Panc1 (cell line): Measurements from ENCODE around the gene DZIP1.

Experiments used
- SIN3A ChIP-seq: IDR thresholded peaks from 2 replicates; pipeline ENCODE4 v1.6.1; 2012; ENCODE audit warnings: low read depth, mild to moderate bottlenecking, low read length, moderate library complexity, borderline replicate concordance; ENCODE audit not compliant: insufficient read depth
- TCF7L2 ChIP-seq: IDR thresholded peaks from 2 replicates; pipeline ENCODE4 v1.6.1; 2011; ENCODE audit warnings: mild to moderate bottlenecking, low read depth, low read length, inconsistent platforms
- TF ChIP-seq, protein P1 (sequence below): fragments of 450-650 bp; IDR thresholded peaks from 2 replicates; pipeline ENCODE4 v1.5.1; 2017; ENCODE audit warnings: mild to moderate bottlenecking
- TF ChIP-seq, protein P2 (sequence below), 2 experiments: IDR thresholded peaks; 2 replicates each; pipeline ENCODE4 v1.6.1; 2011 to 2012; ENCODE audit warnings: low read depth in 2 of 2, control low read depth in 1 of 2, low read length in 1 of 2, mild to moderate bottlenecking in 1 of 2, moderate library complexity in 1 of 2; ENCODE audit not compliant: insufficient read depth in 1 of 2

GRCh38 chr13:95535243-95535642 lies 109.3 kb downstream of the DZIP1 start:
- TF ChIP-seq TCF7L2, result peak; percentile 64; the same call in 1 of the 2 replicates
- TF ChIP-seq, protein P1, sequence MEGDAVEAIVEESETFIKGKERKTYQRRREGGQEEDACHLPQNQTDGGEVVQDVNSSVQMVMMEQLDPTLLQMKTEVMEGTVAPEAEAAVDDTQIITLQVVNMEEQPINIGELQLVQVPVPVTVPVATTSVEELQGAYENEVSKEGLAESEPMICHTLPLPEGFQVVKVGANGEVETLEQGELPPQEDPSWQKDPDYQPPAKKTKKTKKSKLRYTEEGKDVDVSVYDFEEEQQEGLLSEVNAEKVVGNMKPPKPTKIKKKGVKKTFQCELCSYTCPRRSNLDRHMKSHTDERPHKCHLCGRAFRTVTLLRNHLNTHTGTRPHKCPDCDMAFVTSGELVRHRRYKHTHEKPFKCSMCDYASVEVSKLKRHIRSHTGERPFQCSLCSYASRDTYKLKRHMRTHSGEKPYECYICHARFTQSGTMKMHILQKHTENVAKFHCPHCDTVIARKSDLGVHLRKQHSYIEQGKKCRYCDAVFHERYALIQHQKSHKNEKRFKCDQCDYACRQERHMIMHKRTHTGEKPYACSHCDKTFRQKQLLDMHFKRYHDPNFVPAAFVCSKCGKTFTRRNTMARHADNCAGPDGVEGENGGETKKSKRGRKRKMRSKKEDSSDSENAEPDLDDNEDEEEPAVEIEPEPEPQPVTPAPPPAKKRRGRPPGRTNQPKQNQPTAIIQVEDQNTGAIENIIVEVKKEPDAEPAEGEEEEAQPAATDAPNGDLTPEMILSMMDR, result no peak
- no peak for TF ChIP-seq SIN3A
- TF ChIP-seq, protein P2, sequence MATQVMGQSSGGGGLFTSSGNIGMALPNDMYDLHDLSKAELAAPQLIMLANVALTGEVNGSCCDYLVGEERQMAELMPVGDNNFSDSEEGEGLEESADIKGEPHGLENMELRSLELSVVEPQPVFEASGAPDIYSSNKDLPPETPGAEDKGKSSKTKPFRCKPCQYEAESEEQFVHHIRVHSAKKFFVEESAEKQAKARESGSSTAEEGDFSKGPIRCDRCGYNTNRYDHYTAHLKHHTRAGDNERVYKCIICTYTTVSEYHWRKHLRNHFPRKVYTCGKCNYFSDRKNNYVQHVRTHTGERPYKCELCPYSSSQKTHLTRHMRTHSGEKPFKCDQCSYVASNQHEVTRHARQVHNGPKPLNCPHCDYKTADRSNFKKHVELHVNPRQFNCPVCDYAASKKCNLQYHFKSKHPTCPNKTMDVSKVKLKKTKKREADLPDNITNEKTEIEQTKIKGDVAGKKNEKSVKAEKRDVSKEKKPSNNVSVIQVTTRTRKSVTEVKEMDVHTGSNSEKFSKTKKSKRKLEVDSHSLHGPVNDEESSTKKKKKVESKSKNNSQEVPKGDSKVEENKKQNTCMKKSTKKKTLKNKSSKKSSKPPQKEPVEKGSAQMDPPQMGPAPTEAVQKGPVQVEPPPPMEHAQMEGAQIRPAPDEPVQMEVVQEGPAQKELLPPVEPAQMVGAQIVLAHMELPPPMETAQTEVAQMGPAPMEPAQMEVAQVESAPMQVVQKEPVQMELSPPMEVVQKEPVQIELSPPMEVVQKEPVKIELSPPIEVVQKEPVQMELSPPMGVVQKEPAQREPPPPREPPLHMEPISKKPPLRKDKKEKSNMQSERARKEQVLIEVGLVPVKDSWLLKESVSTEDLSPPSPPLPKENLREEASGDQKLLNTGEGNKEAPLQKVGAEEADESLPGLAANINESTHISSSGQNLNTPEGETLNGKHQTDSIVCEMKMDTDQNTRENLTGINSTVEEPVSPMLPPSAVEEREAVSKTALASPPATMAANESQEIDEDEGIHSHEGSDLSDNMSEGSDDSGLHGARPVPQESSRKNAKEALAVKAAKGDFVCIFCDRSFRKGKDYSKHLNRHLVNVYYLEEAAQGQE (IDR thresholded peaks at IDR 0.05; ENCODE audit: insufficient read depth in 1 of 2, low read depth in 2 of 2, low read length in 1 of 2), result no peak
